Measurements from ENCODE around the gene DNTTIP2.
"Not testable (repeated sequence)": the region's sequence is repeated elsewhere in the genome, so short reads cannot be mapped to it uniquely, and the experiment has no call there.

DNTTIP2 gene

GRCh38 chr1:93878889-93879586 is at the start of gene DNTTIP2:
TSS of gene DNTTIP2 (minus strand) at chr1:93879206. CDS start at chr1:93879148, 58 bp downstream.
- Histone ChIP-seq H3K9me3 (ENCODE audit: severe bottlenecking) (no peaks in the 10 kb centered on the region), H3K27ac (peak within 1 kb of the TSS; percentile 96), H3K36me3 (peaks cover 37% of the 10 kb centered on the region), H3K27me3 (ENCODE audit: insufficient read depth, low read depth, severe bottlenecking) (no peaks in the 10 kb centered on the region), H3K4me3 (ENCODE audit: low read depth, low read length) (peak within 1 kb of the TSS; percentile 96)
- peak; percentile 92 for DNase-seq
- no peak for TF ChIP-seq CTCF (IDR thresholded peaks at IDR 0.05; ENCODE audit: low read depth, low read length)

GRCh38 chr1:93925206-93925605 is 46.2 kb upstream of the DNTTIP2 start:
- H3K27me3 ChIP-seq (ENCODE audit: insufficient read depth, low read depth, severe bottlenecking), result no peaks in the 10 kb centered on the region

GRCh38 chr1:93919780-93920179 is 40.8 kb upstream of the DNTTIP2 start:
- H3K9me3 ChIP-seq (ENCODE audit: severe bottlenecking), result peaks cover 10% of the 10 kb centered on the region
- H3K4me3 ChIP-seq (ENCODE audit: low read depth, low read length), result no peak overlapping the region
- no peak for TF ChIP-seq CTCF (IDR thresholded peaks at IDR 0.05; ENCODE audit: low read depth, low read length)
- no peaks in the 10 kb centered on the region for H3K36me3 ChIP-seq
- DNase-seq, result no peak
- H3K27ac ChIP-seq, result no peak overlapping the region
- no peaks in the 10 kb centered on the region for H3K27me3 ChIP-seq (ENCODE audit: insufficient read depth, low read depth, severe bottlenecking)

More at GRCh38 chr1:93925206-93925605, 46.2 kb upstream of the DNTTIP2 start:
- Histone ChIP-seq H3K27ac (peak overlapping the region; percentile 52), H3K9me3 (ENCODE audit: severe bottlenecking) (peaks cover 3% of the 10 kb centered on the region), H3K36me3 (no peaks in the 10 kb centered on the region), H3K4me3 (ENCODE audit: low read depth, low read length) (no peak overlapping the region)
- peak; percentile 31 for DNase-seq
- no peak for TF ChIP-seq CTCF (IDR thresholded peaks at IDR 0.05; ENCODE audit: low read depth, low read length)

GRCh38 chr1:93917302-93917701 is 38.3 kb upstream of the DNTTIP2 start:
- H3K27ac ChIP-seq, result no peak overlapping the region
- TF ChIP-seq CTCF (IDR thresholded peaks at IDR 0.05; ENCODE audit: low read depth, low read length), result no peak
- no peaks in the 10 kb centered on the region for H3K36me3 ChIP-seq
- DNase-seq, result no peak
- no peak overlapping the region for H3K4me3 ChIP-seq (ENCODE audit: low read depth, low read length)
- H3K9me3 ChIP-seq (ENCODE audit: severe bottlenecking), result peaks cover 10% of the 10 kb centered on the region
- H3K27me3 ChIP-seq (ENCODE audit: insufficient read depth, low read depth, severe bottlenecking), result no peaks in the 10 kb centered on the region

- H3K36me3 ChIP-seq; H3K27me3 ChIP-seq (ENCODE audit: insufficient read depth, low read depth, severe bottlenecking); DNase-seq: not testable (repeated sequence)
Observed at GRCh38 chr1:93910880-93911279, 31.9 kb upstream of the DNTTIP2 start.

GRCh38 chr1:93910305-93910704 is 31.3 kb upstream of the DNTTIP2 start:
- no peak for TF ChIP-seq CTCF (IDR thresholded peaks at IDR 0.05; ENCODE audit: low read depth, low read length)
- Histone ChIP-seq H3K4me3 (ENCODE audit: low read depth, low read length) (no peak overlapping the region), H3K9me3 (ENCODE audit: severe bottlenecking) (peaks cover 8% of the 10 kb centered on the region), H3K27me3 (ENCODE audit: insufficient read depth, low read depth, severe bottlenecking) (no peaks in the 10 kb centered on the region), H3K27ac (no peak overlapping the region), H3K36me3 (no peaks in the 10 kb centered on the region)
- no peak for DNase-seq

More at GRCh38 chr1:93910880-93911279, 31.9 kb upstream of the DNTTIP2 start:
- not testable (repeated sequence) for H3K27ac ChIP-seq; H3K9me3 ChIP-seq (ENCODE audit: severe bottlenecking); H3K4me3 ChIP-seq (ENCODE audit: low read depth, low read length)

Measured in WERI-Rb-1 (cell line).